ENCODE results near the gene C1orf53. TPM values are rescaled to one million over a fixed set of nuclear protein-coding genes. Genes with fewer than 3 reads are reported as not detected.
"Not testable (repeated sequence)": the region's sequence is repeated elsewhere in the genome, so short reads cannot be mapped to it uniquely, and the experiment has no call there.

C1orf53 gene
- total RNA-seq, 1 experiment from 2014 or later = 3.9 TPM

- DNase-seq (ENCODE audit: low read depth) = no peak
- in situ Hi-C loops (cut with HindIII; ENCODE audit: low pct_unique_long_range_greater_than_20kb, low sequenced_read_pairs) = no loop called here
These were observed 39.6 kb downstream of the C1orf53 start for GRCh38 chr1:197942042-197942441.

- in situ Hi-C loops (cut with HindIII; ENCODE audit: low pct_unique_long_range_greater_than_20kb, low sequenced_read_pairs) = no loop called here
- no peak for DNase-seq (ENCODE audit: low read depth)
These were observed 42.1 kb downstream of the C1orf53 start for GRCh38 chr1:197944485-197944884.

- in situ Hi-C loops (cut with HindIII; ENCODE audit: low pct_unique_long_range_greater_than_20kb, low sequenced_read_pairs) = no loop called here
- DNase-seq (ENCODE audit: low read depth) = no peak
These were observed 46.8 kb downstream of the C1orf53 start for GRCh38 chr1:197948926-197949899.

DNA sequence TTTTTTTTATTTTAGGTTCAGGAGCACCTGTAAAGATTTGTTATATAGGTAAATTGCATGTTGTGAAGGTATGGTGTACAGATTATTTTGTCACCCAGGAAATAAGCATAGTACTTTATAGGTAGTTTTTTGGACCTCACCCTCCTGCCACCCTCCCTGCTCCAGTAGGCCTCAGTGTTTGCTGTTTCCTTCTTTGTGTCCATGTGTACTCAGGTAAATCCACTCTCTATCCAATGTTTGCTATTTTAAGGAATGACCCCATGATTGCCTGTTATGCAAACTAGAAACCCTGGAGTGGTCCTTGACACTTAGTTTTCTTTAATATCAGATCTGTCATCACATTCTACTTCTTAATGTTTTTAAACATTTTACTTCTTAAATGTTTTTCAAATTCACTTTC, 48.7 kb downstream of the C1orf53 start:
- in situ Hi-C loops (cut with HindIII; ENCODE audit: low pct_unique_long_range_greater_than_20kb, low sequenced_read_pairs) = no loop called here
- no peak for DNase-seq (ENCODE audit: low read depth)

DNA sequence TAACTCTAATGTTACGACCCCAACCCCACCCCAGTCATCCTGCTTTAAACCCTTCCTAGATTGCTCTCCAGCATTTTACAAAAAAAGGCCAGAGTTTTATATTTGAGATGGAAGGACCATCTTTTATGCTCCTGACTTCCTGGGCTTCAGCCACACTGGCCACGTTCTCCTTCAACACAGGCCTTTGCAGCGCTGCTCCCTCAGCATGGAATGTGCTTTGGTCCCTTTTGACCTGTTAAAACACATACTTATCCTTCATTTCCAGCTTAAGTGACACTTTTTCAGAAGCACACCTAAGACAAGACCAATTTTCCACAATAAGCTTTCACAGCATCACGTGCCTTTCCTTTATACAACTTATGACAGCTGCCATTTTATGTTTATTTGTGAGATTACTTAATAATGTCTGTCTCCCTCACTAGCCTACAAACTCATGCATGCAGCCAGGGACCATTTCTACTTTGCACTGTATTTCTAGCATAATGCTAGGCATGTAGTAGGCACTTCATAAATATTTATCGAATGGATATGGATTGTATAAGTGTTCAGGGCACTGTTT, 49.3 kb downstream of the C1orf53 start:
- in situ Hi-C loops (cut with HindIII; ENCODE audit: low pct_unique_long_range_greater_than_20kb, low sequenced_read_pairs) = no loop called here
- DNase-seq (ENCODE audit: low read depth) = no peak

- DNase-seq (ENCODE audit: low read depth); in situ Hi-C loops (cut with HindIII; ENCODE audit: low pct_unique_long_range_greater_than_20kb, low sequenced_read_pairs): not testable (repeated sequence)
These were observed 51.0 kb downstream of the C1orf53 start for GRCh38 chr1:197953472-197953871.

- DNase-seq (ENCODE audit: low read depth) = no peak
- in situ Hi-C loops (cut with HindIII; ENCODE audit: low pct_unique_long_range_greater_than_20kb, low sequenced_read_pairs) = no loop called here
These were observed 52.4 kb downstream of the C1orf53 start for GRCh38 chr1:197954718-197955418.

DNA sequence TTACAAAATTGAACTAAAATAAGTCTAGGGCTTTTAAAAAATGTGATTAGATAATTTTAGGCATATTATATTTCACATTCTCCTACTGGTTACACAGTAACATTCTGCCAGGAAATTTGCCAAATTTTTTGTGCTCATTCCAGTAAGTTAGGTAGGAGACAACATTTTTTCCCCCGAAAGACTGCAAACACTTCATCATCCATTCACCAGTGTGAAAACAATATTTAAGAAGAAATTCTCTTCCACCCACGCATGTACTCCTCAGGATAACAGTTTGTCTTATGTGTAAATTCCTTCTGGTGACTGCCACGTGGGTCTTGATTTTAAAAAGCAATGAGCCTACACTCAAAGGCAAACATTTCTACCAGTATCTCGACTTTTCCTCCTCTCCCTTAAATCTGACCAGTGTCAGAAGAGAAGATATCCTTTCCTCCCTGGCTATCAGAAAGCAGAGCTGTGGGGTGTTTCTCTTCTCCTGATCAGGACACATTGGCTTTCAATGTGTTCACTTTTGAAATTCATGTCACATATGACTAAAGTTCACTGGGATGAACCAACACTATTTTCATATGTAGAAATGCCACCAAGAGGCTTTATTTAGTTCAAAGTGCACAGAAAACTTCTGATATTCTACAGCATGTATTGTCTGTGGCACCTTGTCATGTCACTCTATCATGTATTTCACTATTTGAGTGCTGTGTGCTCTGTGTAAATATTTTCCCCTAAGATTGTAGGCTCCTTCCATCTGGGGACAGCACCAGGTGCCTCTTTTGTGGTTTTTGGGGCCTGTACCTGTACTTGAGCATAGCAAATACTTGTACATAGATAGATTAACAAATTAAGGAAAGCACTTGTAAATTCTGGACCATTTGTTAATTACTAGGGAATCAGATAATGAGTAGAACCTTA, 53.3 kb downstream of the C1orf53 start:
- in situ Hi-C loops (cut with HindIII; ENCODE audit: low pct_unique_long_range_greater_than_20kb, low sequenced_read_pairs) = no loop called here
- no peak for DNase-seq (ENCODE audit: low read depth)

Other genes with a start within 250 kb of the C1orf53 start
- 5.4 and 9.9 TPM in 2 replicates for gene DENND1B, start 127.2 kb upstream of the C1orf53 start, total RNA-seq (2014; rRNA removed; shearing (Covaris generic); ENCODE audit: low replicate concordance)
- not detected in 2 replicates for gene LHX9, start 14.7 kb downstream of the C1orf53 start, total RNA-seq (2014; rRNA removed; shearing (Covaris generic); ENCODE audit: low replicate concordance)

Measured in Caki2 (cell line).